H1 (cell line): ENCODE measurements around the gene C1RL. TPM values are rescaled to one million over a fixed set of nuclear protein-coding genes. Genes with fewer than 3 reads are reported as not detected.
A peak's percentile ranks its signal among the peaks of the same experiment; 100 is the strongest.

Experiments
- ATF3 ChIP-seq: IDR thresholded peaks from 2 replicates; pipeline ENCODE4 v1.6.1; 2011; ENCODE audit warnings: low read depth, mild to moderate bottlenecking, low read length; ENCODE audit not compliant: insufficient read depth
- CEBPB ChIP-seq: IDR thresholded peaks from 2 replicates; pipeline ENCODE4 v1.6.1; 2012; ENCODE audit warnings: low read depth, low read length
- CHD2 ChIP-seq: IDR thresholded peaks from 2 replicates; pipeline ENCODE4 v1.6.1; 2012; ENCODE audit warnings: low read length, improper control_type of control experiment
- CHD7 ChIP-seq: fragments of 300-600 bp; sonication (generic); IDR thresholded peaks from 2 replicates; pipeline ENCODE4 v1.7.1; 2012; ENCODE audit warnings: low read length, moderate library complexity, mild to moderate bottlenecking, inconsistent platforms; ENCODE audit not compliant: insufficient replicate concordance
- EZH2 ChIP-seq: fragments of 200-600 bp; sonication (generic); IDR thresholded peaks from 2 replicates; pipeline ENCODE4 v1.7.1; 2012; ENCODE audit warnings: low read depth, mild to moderate bottlenecking, moderate library complexity, low read length, inconsistent platforms; ENCODE audit not compliant: severe bottlenecking
- POLR2AphosphoS5 ChIP-seq: IDR thresholded peaks from 2 replicates; pipeline ENCODE4 v1.6.1; 2011; ENCODE audit warnings: low read depth, low read length
- TAF7 ChIP-seq: optimal IDR thresholded peaks from 2 replicates; pipeline ENCODE3; 2011; ENCODE audit warnings: low read depth, mild to moderate bottlenecking, inconsistent platforms, low read length, moderate library complexity, borderline replicate concordance
- USF2 ChIP-seq: IDR thresholded peaks from 2 replicates; pipeline ENCODE4 v1.6.1; 2011; ENCODE audit warnings: low read length, improper control_type of control experiment
- polyA plus RNA-seq, 7 experiments: library from polyadenylated mRNA; depleted of rRNA in 3 of 7; stranded (reverse) in 5 of 7; unstranded in 2 of 7; fragments of >200 nt in 5 of 7; fragments of 200-250 nt in 2 of 7; gene quantifications; 1 replicate in 5 of 7; 2 replicates in 1 of 7; 4 replicates in 1 of 7; pipeline versions ENCODE4 v1.2.1 to v1.2.3, GENCODE V29; 2011 to 2013; ENCODE audit warnings: missing spikeins in 2 of 7, mixed read lengths in 2 of 7
- total RNA-seq: library from RNA; stranded (reverse); fragmentation: NEBNext Ultra II Directional; extraction: Animal tissue kit (Norgen Biotek cat#: 25700); gene quantifications from 2 replicates; pipeline ENCODE4 v1.2.1, GENCODE V29; 2021

The C1RL gene
- total and polyA plus RNA-seq, 2 of the 8 experiments (the other 6 are each of a cell fraction or from before 2014, with no cell fraction given) = 11.4 to 15.5 TPM

- TF ChIP-seq ATF3 (no peak), CEBPB (no peak), CHD7 (no peak), TAF7 (no peak), CHD2 (peak; percentile 78), EZH2 (no peak), USF2 (no peak), POLR2AphosphoS5 (no peak; the same call in 1 of the 2 replicates)
These were observed 21.1 kb upstream of the C1RL start, which contains the start of gene CLSTN3 (continued) for GRCh38 chr12:7129872-7130691.
